ENCODE data around the gene ANO3. TPM values are rescaled to one million over a fixed set of nuclear protein-coding genes. Genes with fewer than 3 reads are reported as not detected.

Gene ANO3
- total RNA-seq, 4 donors from 2014 or later = 0.12 to 0.32 (median 0.19) TPM; not detected in 1

- TF ChIP-seq POLR2A (IDR thresholded peaks at IDR 0.05) (no peak), CTCF (IDR thresholded peaks at IDR 0.05) (no peak)
- DNase-seq (ENCODE audit: low spot score in 2 of 2) = no peak
- no peak overlapping the region for H3K4me3 ChIP-seq (ENCODE audit: low read depth, poor library complexity, severe bottlenecking)
- intact Hi-C loops (cut with DNase I; ENCODE audit: low total_unique reads) = no loop called here
- WGBS, 2 donors = 55 to 65% methylated on average over 1 of the region's 1 CpG
These were observed 219.4 kb downstream of the ANO3 start for GRCh38 chr11:26551186-26551801.

DNA sequence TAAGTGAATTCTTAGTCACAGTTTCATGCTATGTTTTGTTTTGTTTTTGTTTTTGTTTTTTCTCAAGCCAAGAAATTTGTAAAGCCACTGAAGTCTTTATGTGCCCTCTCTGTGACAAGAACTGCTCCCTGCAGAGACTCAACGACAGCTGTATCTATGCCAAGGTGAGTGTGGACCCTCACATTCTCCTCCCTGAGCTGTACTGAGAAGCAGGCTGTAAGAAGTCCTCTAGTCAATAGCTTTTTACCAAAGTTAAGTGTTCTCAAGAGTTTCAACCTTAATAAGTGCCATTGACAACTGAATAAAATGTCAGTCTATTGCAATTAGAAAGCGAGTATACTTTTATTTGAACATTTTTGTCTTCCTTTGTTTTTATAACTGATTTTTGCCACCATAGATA, 221.3 kb downstream of the ANO3 start:
- WGBS, 2 donors = 56 to 68% methylated on average over 2 of the region's 2 CpGs
- no peak for DNase-seq (ENCODE audit: low spot score in 2 of 2)
- intact Hi-C loops (cut with DNase I; ENCODE audit: low total_unique reads) = no loop called here

DNA sequence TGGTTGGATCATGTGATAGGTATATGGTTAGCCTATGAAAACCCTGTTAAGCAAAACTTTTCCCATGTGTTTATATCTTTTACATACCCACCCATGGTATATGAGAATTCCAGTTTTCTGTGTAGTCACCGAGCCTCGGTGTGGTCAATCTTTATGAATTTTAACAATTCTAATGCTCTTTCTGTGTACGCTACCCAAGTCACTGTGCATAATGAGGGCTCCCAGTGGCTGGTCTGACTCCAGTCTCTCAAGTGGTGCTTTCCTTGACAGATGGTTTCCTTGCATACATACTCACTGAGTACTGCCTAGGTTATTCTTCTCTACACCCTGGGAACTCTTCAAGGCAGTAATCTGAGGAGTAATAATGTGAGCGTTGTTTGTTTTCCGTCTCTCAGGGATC, 222.5 kb downstream of the ANO3 start:
- no peak overlapping the region for H3K4me3 ChIP-seq (ENCODE audit: low read depth, poor library complexity, severe bottlenecking)
- intact Hi-C loops (cut with DNase I; ENCODE audit: low total_unique reads) = no loop called here
- TF ChIP-seq CTCF (IDR thresholded peaks at IDR 0.05) (no peak), POLR2A (IDR thresholded peaks at IDR 0.05) (no peak)
- 74 to 78% methylated on average over 5 of the region's 5 CpGs for WGBS, 2 donors
- DNase-seq (ENCODE audit: low spot score in 2 of 2) = no peak

More for the DNA sequence above, 221.3 kb downstream of the ANO3 start:
- no peak for TF ChIP-seq CTCF (IDR thresholded peaks at IDR 0.05)
- no peak for TF ChIP-seq POLR2A (IDR thresholded peaks at IDR 0.05)
- H3K4me3 ChIP-seq (ENCODE audit: low read depth, poor library complexity, severe bottlenecking) = no peak overlapping the region

DNA sequence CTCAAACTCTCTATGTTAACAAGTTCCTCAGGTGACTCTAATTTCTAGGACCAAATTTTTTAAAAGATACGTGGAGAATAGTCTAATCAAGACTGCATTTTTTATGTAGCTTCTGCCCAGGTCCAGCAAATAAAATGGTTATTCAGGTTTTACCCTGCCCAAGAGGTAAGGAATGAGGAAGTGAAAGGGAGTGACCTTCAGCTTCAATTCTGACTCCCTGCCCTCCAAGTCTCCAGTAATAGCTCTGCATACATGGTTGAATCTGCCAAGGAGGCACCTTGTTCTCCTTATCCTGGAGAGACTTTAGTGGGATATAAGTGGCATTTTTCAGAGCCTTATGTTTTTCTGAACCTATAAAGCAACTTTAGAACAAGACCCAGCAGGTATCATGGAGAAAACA, 224.7 kb downstream of the ANO3 start:
- WGBS, 2 donors = 76 to 84% methylated on average over 1 of the region's 1 CpG
- no peak for DNase-seq (ENCODE audit: low spot score in 2 of 2)
- H3K4me3 ChIP-seq (ENCODE audit: low read depth, poor library complexity, severe bottlenecking) = no peak overlapping the region
- TF ChIP-seq POLR2A (IDR thresholded peaks at IDR 0.05) (no peak), CTCF (IDR thresholded peaks at IDR 0.05) (no peak)
- intact Hi-C loops (cut with DNase I; ENCODE audit: low total_unique reads) = no loop called here

DNA sequence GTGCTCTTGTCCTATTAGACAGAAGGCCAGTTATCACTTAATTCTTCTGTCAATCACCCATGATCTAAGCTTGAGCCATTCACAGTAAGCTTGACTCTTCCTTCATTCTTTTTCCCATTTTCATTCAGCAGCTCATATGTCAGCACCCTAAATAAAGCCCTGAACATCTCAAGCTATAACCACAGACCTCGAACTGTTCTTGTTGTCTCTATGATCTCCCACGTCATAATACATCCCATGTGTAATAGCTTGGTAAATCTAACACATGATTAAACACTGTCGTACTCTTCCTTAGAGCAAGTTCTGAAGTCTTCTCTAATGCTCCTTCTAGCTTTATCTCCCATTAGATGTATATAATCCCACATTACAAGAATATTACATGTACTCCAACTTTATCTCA, 225.7 kb downstream of the ANO3 start:
- no peak overlapping the region for H3K4me3 ChIP-seq (ENCODE audit: low read depth, poor library complexity, severe bottlenecking)
- intact Hi-C loops (cut with DNase I; ENCODE audit: low total_unique reads) = no loop called here
- DNase-seq (ENCODE audit: low spot score in 2 of 2) = no peak
- WGBS, 2 donors = 38 to 44% methylated on average over 3 of the region's 3 CpGs
- TF ChIP-seq CTCF (IDR thresholded peaks at IDR 0.05) = no peak

DNA sequence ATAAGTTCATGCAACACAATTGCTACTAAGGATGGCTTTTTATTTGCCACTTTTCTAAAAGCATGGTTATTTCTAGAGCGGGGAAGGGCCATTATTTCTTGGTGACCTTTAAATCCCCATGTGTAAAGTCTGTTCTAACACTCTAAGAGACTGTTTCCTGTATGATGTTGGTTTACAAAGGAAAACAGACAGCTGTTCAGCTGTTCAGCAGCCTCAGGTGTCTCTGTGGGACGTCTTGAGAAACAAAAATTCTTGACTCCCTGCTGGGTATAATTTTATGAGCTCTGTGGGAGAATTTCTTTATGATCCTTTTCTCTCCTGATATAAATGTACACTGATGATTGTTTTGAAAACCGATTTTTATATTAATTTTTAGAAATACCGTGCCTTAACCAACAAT, 226.3 kb downstream of the ANO3 start:
- TF ChIP-seq POLR2A (IDR thresholded peaks at IDR 0.05) = no peak
- no peak for TF ChIP-seq CTCF (IDR thresholded peaks at IDR 0.05)
- intact Hi-C loops (cut with DNase I; ENCODE audit: low total_unique reads) = no loop called here
- H3K4me3 ChIP-seq (ENCODE audit: low read depth, poor library complexity, severe bottlenecking) = no peak overlapping the region
- 71 to 74% methylated on average over 4 of the region's 4 CpGs for whole genome bisulfite sequencing, 2 donors
- DNase-seq (ENCODE audit: low spot score in 2 of 2) = no peak
